ENCODE measurements around the gene LSAMP. TPM values are rescaled to one million over a fixed set of nuclear protein-coding genes. Genes with fewer than 3 reads are reported as not detected.

LSAMP gene
- total RNA-seq, 4 donors from 2014 or later, result 0.30 to 5.5 (median 1.4) TPM

DNA sequence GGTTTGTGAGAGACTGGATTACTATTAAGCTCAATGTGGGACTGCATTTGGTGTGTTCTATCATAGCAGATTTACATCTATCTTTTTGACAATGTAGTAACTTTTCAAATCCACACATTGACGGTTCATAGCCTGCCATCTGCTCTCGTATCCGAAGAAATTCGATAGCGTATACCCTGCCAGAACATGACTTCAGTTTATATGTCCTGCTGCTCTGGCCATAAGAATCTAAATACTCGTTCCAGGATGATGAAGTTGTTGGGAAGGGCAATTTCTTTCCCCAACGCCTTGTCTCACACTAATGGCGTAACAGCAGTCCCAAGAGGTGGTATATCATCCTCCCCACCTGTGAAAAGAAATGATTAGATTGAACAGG, 180.0 kb downstream of the LSAMP start:
- TF ChIP-seq, protein P1, sequence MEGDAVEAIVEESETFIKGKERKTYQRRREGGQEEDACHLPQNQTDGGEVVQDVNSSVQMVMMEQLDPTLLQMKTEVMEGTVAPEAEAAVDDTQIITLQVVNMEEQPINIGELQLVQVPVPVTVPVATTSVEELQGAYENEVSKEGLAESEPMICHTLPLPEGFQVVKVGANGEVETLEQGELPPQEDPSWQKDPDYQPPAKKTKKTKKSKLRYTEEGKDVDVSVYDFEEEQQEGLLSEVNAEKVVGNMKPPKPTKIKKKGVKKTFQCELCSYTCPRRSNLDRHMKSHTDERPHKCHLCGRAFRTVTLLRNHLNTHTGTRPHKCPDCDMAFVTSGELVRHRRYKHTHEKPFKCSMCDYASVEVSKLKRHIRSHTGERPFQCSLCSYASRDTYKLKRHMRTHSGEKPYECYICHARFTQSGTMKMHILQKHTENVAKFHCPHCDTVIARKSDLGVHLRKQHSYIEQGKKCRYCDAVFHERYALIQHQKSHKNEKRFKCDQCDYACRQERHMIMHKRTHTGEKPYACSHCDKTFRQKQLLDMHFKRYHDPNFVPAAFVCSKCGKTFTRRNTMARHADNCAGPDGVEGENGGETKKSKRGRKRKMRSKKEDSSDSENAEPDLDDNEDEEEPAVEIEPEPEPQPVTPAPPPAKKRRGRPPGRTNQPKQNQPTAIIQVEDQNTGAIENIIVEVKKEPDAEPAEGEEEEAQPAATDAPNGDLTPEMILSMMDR (IDR thresholded peaks at IDR 0.05), result no peak
- no peak for TF ChIP-seq POLR2A (IDR thresholded peaks at IDR 0.05)
- intact Hi-C loops (cut with DNase I), result no loop called here
- no peak for DNase-seq
- Histone ChIP-seq H3K27ac (no peak overlapping the region), H3K36me3 (no peaks in the 10 kb centered on the region), H3K4me3 (no peak overlapping the region), H3K9me3 (no peaks in the 10 kb centered on the region), H3K27me3 (no peaks in the 10 kb centered on the region), H3K4me1 (no peaks in the 10 kb centered on the region)
- 70 to 71% methylated on average over 7 to 8 of the region's 8 CpGs for WGBS, 2 donors

DNA sequence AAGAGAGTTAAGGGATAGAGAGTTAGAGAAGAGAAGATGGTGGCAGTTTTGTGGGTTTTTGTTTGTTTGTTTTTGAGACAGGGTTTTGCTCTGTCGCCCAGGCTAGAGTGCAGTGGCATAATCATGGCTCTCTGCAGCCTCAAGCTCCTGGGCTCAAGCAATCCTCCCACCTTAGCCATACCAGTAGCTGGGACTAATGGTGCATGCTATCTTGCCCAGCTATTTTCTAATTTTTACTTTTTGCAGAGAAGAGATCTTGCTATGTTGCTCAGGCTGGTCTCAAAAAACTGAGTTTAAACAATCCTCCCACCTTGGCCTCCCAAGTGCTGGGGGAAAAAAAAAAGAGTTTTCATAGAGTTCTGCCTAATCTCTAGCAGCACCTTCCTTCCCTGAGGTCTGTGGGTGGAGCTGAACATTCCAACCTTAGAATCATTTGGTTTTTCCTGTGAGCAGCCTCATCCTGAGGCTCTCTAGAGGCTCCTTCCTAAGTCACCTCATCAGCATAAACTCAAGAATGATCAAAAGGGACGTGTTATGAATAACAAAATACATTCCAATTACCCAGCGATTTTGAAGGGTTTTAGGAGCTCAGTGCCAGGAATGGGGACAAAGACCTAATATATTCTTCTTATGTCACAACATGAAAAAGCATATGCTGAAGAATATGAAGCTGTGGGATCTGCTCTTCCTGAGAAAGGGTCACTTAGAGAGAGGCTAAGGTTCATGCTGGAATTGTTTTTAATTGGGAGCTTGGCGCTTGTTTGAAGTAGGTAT, 180.6 kb downstream of the LSAMP start:
- Histone ChIP-seq H3K27me3 (no peaks in the 10 kb centered on the region), H3K4me3 (no peak overlapping the region), H3K9me3 (no peaks in the 10 kb centered on the region), H3K36me3 (no peaks in the 10 kb centered on the region), H3K27ac (no peak overlapping the region), H3K4me1 (no peaks in the 10 kb centered on the region)
- 64% methylated on average over 4 of the region's 4 CpGs for WGBS, 2 donors
- TF ChIP-seq, protein P1 (IDR thresholded peaks at IDR 0.05), result no peak
- no peak for TF ChIP-seq POLR2A (IDR thresholded peaks at IDR 0.05)
- no peak for DNase-seq
- intact Hi-C loops (cut with DNase I), result no loop called here

DNA sequence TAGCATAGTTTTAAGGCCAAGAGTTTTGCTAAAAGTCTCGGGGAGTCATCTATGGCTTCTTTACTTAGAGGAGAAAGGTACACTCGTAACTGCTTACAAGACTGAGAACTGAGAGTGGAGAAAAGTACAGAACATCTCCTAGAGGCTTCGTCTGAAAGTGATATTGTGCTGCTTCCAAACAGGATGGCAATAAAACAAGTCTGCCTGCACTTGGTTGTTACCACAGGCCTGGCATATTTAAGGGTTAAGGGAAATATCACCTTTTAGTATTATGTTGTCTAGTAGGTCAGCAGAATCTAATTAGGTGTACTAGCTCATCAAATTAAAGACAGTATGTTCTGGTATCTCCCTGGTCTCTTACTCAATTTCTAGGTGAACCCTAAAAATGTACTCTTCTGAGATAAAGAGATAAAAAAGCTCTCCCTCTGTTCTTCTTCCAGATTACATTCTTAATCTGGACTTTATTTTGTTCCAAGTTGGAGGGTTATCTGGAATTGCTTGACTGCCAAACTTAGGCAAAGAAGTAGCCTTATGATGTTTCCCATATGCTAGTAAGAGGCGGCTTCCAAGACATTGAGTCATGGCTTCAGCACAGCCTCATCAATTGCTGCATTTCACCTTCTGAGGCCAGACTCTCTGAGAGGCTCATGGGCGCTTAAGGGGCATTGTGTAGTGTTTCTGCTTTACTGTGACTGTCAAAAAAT, 181.3 kb downstream of the LSAMP start:
- H3K4me3 ChIP-seq, result no peak overlapping the region
- H3K27me3 ChIP-seq, result no peaks in the 10 kb centered on the region
- H3K36me3 ChIP-seq, result no peaks in the 10 kb centered on the region
- intact Hi-C loops (cut with DNase I), result no loop called here
- DNase-seq, result no peak
- H3K27ac ChIP-seq, result no peak overlapping the region
- H3K9me3 ChIP-seq, result no peaks in the 10 kb centered on the region
- H3K4me1 ChIP-seq, result no peaks in the 10 kb centered on the region
- TF ChIP-seq, protein P1 (IDR thresholded peaks at IDR 0.05), result no peak
- no peak for TF ChIP-seq POLR2A (IDR thresholded peaks at IDR 0.05)
- WGBS, 2 donors, result 54 to 59% methylated on average over 5 of the region's 5 CpGs

DNA sequence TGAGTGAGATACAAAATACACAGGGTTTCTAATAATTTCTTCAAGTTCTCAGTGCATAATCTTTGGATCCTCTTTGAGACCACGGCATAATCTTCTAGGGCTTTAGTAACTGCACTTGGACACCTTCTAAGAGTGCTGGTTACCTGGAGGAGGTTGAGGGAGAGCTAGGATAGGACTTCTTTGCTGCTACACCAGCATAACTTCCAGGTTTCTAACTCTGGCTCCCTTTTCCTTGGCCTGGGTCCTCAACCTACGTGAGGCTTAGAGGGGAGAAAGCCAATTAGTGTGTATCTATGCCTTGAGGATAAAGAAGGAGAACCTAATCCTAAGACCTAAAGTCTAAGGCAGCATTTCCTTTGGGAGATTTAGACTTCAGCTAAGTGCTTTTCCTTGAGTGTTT, 184.8 kb downstream of the LSAMP start:
- intact Hi-C loops (cut with DNase I), result no loop called here
- H3K36me3 ChIP-seq, result no peaks in the 10 kb centered on the region

DNA sequence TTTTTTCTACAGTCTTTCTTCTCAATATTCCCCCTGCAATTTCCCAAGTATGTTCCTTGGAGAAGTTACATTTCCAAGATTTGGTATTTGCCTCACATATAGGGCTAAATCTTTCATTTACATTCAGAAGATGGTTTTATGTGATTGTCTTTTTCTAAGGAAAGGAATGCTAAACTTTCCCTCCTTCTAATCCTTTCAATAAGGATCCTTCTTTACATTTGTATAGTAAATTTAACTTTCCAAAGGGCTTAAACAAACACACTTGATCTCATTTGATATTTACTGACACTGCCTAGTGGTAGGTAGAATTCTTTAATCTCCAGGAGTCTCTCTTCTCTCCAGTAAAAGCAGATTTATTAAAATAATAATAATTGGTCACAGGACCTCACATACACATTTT, 185.3 kb downstream of the LSAMP start:
- Histone ChIP-seq H3K9me3 (no peaks in the 10 kb centered on the region), H3K4me3 (no peak overlapping the region), H3K27ac (no peak overlapping the region), H3K27me3 (no peaks in the 10 kb centered on the region), H3K36me3 (no peaks in the 10 kb centered on the region), H3K4me1 (peaks cover 0 to 3% (median 0%) of the 10 kb centered on the region in 3 donors)
- TF ChIP-seq, protein P1 (IDR thresholded peaks at IDR 0.05), result no peak
- TF ChIP-seq POLR2A (IDR thresholded peaks at IDR 0.05), result no peak
- no peak for DNase-seq
- intact Hi-C loops (cut with DNase I), result no loop called here

More for the DNA sequence above, 184.8 kb downstream of the LSAMP start:
- TF ChIP-seq, protein P1 (IDR thresholded peaks at IDR 0.05), result no peak
- TF ChIP-seq POLR2A (IDR thresholded peaks at IDR 0.05), result no peak
- 53 to 59% methylated on average over 2 of the region's 2 CpGs for WGBS, 2 donors
- DNase-seq, result no peak
- Histone ChIP-seq H3K27me3 (no peaks in the 10 kb centered on the region), H3K4me3 (no peak overlapping the region), H3K9me3 (no peaks in the 10 kb centered on the region), H3K27ac (no peak overlapping the region), H3K4me1 (peaks cover 0 to 3% (median 0%) of the 10 kb centered on the region in 3 donors)

Data from esophagus squamous epithelium (tissue), 5 donors.